A549 (cell line): ENCODE data around the gene PPP6R3. TPM values are rescaled to one million over a fixed set of nuclear protein-coding genes. Genes with fewer than 3 reads are reported as not detected.

Experiments used
- ATAC-seq, 2 experiments: fragments of 200-7000 bp in 1 of 2; fragments of >200 bp in 1 of 2; cut with Nextera tagmentation in 1 of 2; cut with Tn5 transposase in 1 of 2; 3 replicates each; pipeline versions ENCODE4 v1.8.0 to v1.9.1; 2018 to 2020; ENCODE audit warnings: mild to moderate bottlenecking in 1 of 2, moderate library complexity in 1 of 2
- CTCF ChIA-PET: fragments of 300-600 bp; sonication (Branson Sonifier 250); formaldehyde crosslinking; extraction: SDS; loops from one replicate; lab custom pipeline; 2021; ENCODE audit warnings: antibody characterized with exemption, inconsistent platforms; lab: Yijun Ruan, JAX
- POLR2A ChIA-PET: fragments of 350-600 bp; formaldehyde crosslinking; extraction: SDS; loops from one replicate; lab custom pipeline; 2021; ENCODE audit warnings: antibody characterized with exemption, inconsistent platforms; lab: Yijun Ruan, JAX
- DNase-seq, 2 experiments: peaks; one replicate each; pipeline versions ENCODE4 v3.0.0 to v3.0.0-alpha.2; 2011 to 2016; ENCODE audit warnings: low read depth in 1 of 2, low spot score in 1 of 2
- FAIRE-seq: peaks from 2 replicates; lab custom pipeline; 2011; peaks lifted over from hg19 to GRCh38; lab: Jason Lieb, UNC
- H3K27ac ChIP-seq, 2 experiments: fragments of >200 bp; sonication (Bioruptor Twin); formaldehyde crosslinking; 3 replicates each; pipeline ENCODE4 v1.5.1; 2016 to 2017
- H3K4me1 ChIP-seq: fragments of >200 bp; sonication (Bioruptor Twin); formaldehyde crosslinking; 3 replicates; pipeline ENCODE4 v1.6.1; 2016
- H3K4me2 ChIP-seq: fragments of >200 bp; sonication (Bioruptor Twin); formaldehyde crosslinking; 3 replicates; pipeline ENCODE4 v1.6.1; 2016
- H3K4me3 ChIP-seq: fragments of >200 bp; sonication (Bioruptor Twin); formaldehyde crosslinking; 3 replicates; pipeline ENCODE4 v1.5.1; 2016
- H3K9me3 ChIP-seq: fragments of >200 bp; sonication (Bioruptor Twin); formaldehyde crosslinking; 3 replicates; pipeline ENCODE4 v1.6.1; 2016
- CBX2 ChIP-seq: fragments of 200-600 bp; sonication (generic); IDR thresholded peaks from 2 replicates; pipeline ENCODE4 v1.6.1; 2016; ENCODE audit warnings: low read depth, mild to moderate bottlenecking, borderline replicate concordance
- CBX8 ChIP-seq: fragments of 200-600 bp; sonication (generic); IDR thresholded peaks from 2 replicates; pipeline ENCODE4 v1.6.1; 2016
- EHMT2 ChIP-seq: fragments of 200-600 bp; sonication (generic); IDR thresholded peaks from 2 replicates; pipeline ENCODE4 v1.6.1; 2016; ENCODE audit warnings: antibody characterized with exemption, low read depth, mild to moderate bottlenecking, moderate library complexity
- ESRRA ChIP-seq: fragments of 150-350 bp; IDR thresholded peaks from 2 replicates; pipeline ENCODE4 v1.6.1; 2014; ENCODE audit warnings: mild to moderate bottlenecking, low read length, borderline replicate concordance
- FOSL2 ChIP-seq, 2 experiments: fragments of 450-650 bp in 1 of 2; fragments of >200 bp in 1 of 2; sonication (Bioruptor Twin) in 1 of 2; formaldehyde crosslinking; IDR thresholded peaks; 2 replicates each; pipeline versions ENCODE4 v1.5.0 to v1.6.1; 2016 to 2020; ENCODE audit warnings: mild to moderate bottlenecking in 1 of 2, moderate library complexity in 1 of 2
- HMGXB4 ChIP-seq: fragments of 250-450 bp; sonication (Bioruptor Pico); IDR thresholded peaks from 2 replicates; pipeline ENCODE4 v1.5.0; 2021; ENCODE audit warnings: mild to moderate bottlenecking, moderate library complexity, borderline replicate concordance
- MAFK ChIP-seq: fragments of 450-650 bp; IDR thresholded peaks from 2 replicates; pipeline ENCODE4 v1.6.1; 2014; ENCODE audit not compliant: partially characterized antibody
- MAZ ChIP-seq: fragments of 150-350 bp; IDR thresholded peaks from 2 replicates; pipeline ENCODE4 v1.6.1; 2014; ENCODE audit warnings: antibody characterized with exemption, low read depth, low read length, borderline replicate concordance
- NR3C1 ChIP-seq: fragments of >200 bp; sonication (Bioruptor Twin); formaldehyde crosslinking; IDR thresholded peaks from 3 replicates; pipeline ENCODE4 v1.6.1; 2017
- RAD21 ChIP-seq, 2 experiments: fragments of >200 bp in 1 of 2; sonication (Bioruptor Twin) in 1 of 2; formaldehyde crosslinking in 1 of 2; IDR thresholded peaks in 1 of 2; conservative IDR thresholded peaks in 1 of 2; 2 replicates in 1 of 2; 3 replicates in 1 of 2; pipeline ENCODE4 v1.6.1; 2012 to 2018; ENCODE audit warnings: inconsistent platforms in 1 of 2
- WGBS: methylation state at CpG from one replicate; pipeline ENCODE4 v1.1.6; 2017; ENCODE audit errors: missing lambda C conversion rate; 5-methylcytosine and 5-hydroxymethylcytosine counted together
- polyA plus RNA-seq, 4 experiments: library from polyadenylated mRNA; depleted of rRNA in 3 of 4; stranded (reverse); fragments of >200 nt; fragmentation: RNase III in 1 of 4; extraction: RNeasy Plus Mini Kit Qiagen cat#74134 plus additional on column Dnase treatment in 1 of 4; gene quantifications; 2 replicates in 3 of 4; 3 replicates in 1 of 4; pipeline ENCODE4 v1.2.3, GENCODE V29; 2011 to 2017
- TF ChIP-seq, protein P1 (sequence below): fragments of >200 bp; sonication (Bioruptor Twin); formaldehyde crosslinking; IDR thresholded peaks from 3 replicates; pipeline ENCODE4 v1.5.1; 2016

The PPP6R3 gene
- polyA plus RNA-seq, 2 of the 4 experiments (the other 2 are of a cell fraction) = 69.7 to 114 TPM

GRCh38 chr11:68583041-68583446 is 122.5 kb downstream of the PPP6R3 start:
- Histone ChIP-seq H3K27ac (no peak overlapping the region), H3K4me1 (peaks cover 27% of the 10 kb centered on the region), H3K4me2 (peak overlapping the region; percentile 55; the same call in 2 of the 3 replicates), H3K9me3 (no peaks in the 10 kb centered on the region), H3K4me3 (no peak overlapping the region)
- 47% methylated on average over 2 of the region's 2 CpGs for WGBS
- FAIRE-seq (no peak), ATAC-seq (no peak), DNase-seq (no peak)
- ChIA-PET POLR2A (no interaction called here), CTCF (interaction anchor here (0.8 to 2.4 kb wide), 4 partner anchors 8 to 118 kb away, joined by 3 to 18 read pairs (median 4); no protein-coding TSS in a partner anchor)
- no peak for TF ChIP-seq MAZ
- TF ChIP-seq FOSL2 (IDR thresholded peaks at IDR 0.05) = no peak
- TF ChIP-seq FOSL2 (CRISPR knock-in tag; IDR thresholded peaks at IDR 0.05) = peak; percentile 27; the same call in 1 of the 2 replicates
- TF ChIP-seq CBX8 = no peak

DNA sequence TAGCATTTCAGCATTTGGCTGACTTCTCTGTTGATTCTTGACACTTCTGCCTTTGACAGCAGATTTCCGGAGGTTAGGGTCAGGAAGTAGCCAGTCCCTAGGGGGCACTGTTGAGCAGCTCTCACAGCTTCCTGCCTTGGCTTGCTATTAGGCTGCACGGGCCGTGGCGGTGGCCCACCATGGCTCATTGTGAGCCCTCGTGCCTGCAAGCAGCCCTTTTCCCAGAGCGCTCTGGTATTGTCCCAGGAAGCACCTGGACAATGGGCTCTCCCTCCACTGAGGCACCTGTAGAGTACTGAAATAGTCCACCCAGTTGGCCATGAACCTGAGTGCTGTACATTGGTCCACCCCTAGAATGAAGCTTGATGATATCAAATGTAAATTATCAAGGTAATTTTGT is 123.5 kb downstream of the PPP6R3 start:
- Histone ChIP-seq H3K4me1 (peaks cover 27% of the 10 kb centered on the region), H3K4me3 (no peak overlapping the region), H3K9me3 (no peaks in the 10 kb centered on the region), H3K27ac (no peak overlapping the region)
- FAIRE-seq (no peak), DNase-seq (peak; percentile 30 to 54), ATAC-seq (peak in 1 of 2 experiments; percentile 78; a peak in 3 of 6 replicates)
- ChIA-PET CTCF (interaction anchor here (0.6 to 2.8 kb wide), 12 partner anchors 8 to 681 kb away, joined by 3 to 18 read pairs (median 4); no protein-coding TSS in a partner anchor), POLR2A (no interaction called here)
- 86% methylated on average over 6 of the region's 6 CpGs for WGBS
- peak in 1 of 2 experiments; percentile 24; a peak in 2 of 5 replicates for TF ChIP-seq RAD21 (conservative IDR thresholded peaks at IDR 0.05 in 1 of 2, IDR thresholded peaks at IDR 0.05 in 1 of 2)
- TF ChIP-seq EHMT2 = no peak
- no peak for TF ChIP-seq CBX2
- TF ChIP-seq, protein P1, sequence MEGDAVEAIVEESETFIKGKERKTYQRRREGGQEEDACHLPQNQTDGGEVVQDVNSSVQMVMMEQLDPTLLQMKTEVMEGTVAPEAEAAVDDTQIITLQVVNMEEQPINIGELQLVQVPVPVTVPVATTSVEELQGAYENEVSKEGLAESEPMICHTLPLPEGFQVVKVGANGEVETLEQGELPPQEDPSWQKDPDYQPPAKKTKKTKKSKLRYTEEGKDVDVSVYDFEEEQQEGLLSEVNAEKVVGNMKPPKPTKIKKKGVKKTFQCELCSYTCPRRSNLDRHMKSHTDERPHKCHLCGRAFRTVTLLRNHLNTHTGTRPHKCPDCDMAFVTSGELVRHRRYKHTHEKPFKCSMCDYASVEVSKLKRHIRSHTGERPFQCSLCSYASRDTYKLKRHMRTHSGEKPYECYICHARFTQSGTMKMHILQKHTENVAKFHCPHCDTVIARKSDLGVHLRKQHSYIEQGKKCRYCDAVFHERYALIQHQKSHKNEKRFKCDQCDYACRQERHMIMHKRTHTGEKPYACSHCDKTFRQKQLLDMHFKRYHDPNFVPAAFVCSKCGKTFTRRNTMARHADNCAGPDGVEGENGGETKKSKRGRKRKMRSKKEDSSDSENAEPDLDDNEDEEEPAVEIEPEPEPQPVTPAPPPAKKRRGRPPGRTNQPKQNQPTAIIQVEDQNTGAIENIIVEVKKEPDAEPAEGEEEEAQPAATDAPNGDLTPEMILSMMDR = peak; percentile 62
- TF ChIP-seq, all 56 proteins: peak for 2
- H3K4me2 ChIP-seq = no peak overlapping the region

DNA sequence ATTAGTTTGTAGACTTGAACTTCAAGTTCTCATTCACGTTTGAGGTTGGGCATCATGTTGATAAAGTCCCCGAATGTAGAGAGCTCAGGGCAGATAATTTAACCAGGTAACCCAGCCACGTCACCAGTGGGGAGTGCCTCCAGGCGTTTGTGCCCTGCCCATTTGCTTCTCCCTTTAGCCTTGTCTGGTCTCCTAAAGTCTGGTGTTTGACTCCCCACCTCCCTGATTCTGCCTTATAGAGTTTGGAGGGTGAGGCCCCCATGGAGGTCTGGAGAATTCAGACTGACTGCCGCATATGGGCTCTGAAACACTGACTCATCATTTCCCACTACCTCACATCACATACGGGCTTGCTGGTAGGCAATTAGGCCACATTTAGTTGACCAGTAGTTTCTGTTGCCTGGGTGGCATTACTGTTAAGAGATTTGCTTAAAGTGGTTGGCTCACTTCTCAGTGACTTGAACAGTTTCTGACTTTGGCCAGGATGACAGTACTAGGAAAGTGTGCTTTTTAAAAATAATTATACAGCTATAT is 124.5 kb downstream of the PPP6R3 start:
- no peak for FAIRE-seq
- Histone ChIP-seq H3K9me3 (no peaks in the 10 kb centered on the region), H3K27ac (no peak overlapping the region), H3K4me3 (no peak overlapping the region), H3K4me1 (peaks cover 27% of the 10 kb centered on the region), H3K4me2 (no peak overlapping the region)
- CTCF ChIA-PET = interaction anchor here (0.9 to 2.8 kb wide), 6 partner anchors 10 to 25 kb away, joined by 3 to 18 read pairs (median 6); no protein-coding TSS in a partner anchor
- no peak for DNase-seq
- TF ChIP-seq HMGXB4 (CRISPR knock-in tag) (no peak), ESRRA (no peak), MAFK (peak; percentile 64)
- WGBS = 78% methylated on average over 6 of the region's 6 CpGs
- no peak for ATAC-seq
- POLR2A ChIA-PET = no interaction called here

DNA sequence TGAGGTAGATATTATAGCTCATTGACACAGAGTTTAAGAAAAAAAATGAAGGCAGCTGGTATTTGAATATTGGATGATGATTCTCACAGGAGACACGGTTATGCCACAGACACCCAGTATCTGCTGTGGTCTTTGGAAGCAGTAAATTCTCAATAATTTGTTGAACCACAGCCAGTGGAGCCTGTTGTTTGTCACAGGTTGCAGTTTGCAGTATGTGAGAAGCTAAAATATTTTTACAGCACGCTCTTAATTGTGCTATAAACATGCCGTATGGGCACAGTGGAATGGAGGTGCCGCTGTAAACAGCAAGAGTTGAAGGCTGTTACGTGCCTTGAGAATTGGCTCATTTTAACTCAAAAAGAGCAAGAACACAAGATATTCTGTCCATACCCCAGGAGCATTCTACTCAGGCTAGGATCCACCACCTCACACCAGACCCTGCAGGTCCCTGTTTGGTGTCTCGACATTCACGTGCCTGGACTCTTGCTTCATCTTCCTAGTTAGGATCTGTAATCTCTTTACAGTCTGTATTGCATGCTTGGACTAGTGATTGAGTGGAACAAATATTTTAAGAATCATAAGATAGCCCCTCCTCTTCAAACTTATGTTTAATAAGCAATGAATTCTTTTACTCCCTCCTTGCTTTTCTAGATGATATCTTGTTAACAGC is 129.1 kb downstream of the PPP6R3 start:
- 93% methylated on average over 7 of the region's 7 CpGs for WGBS
- no peak overlapping the region for H3K27ac ChIP-seq
- no peak for DNase-seq
- TF ChIP-seq NR3C1 = no peak
- no peaks in the 10 kb centered on the region for H3K4me1 ChIP-seq
- no peak overlapping the region for H3K4me2 ChIP-seq
- ChIA-PET POLR2A (no interaction called here), CTCF (interaction anchor here (1.4 kb wide), 1 partner anchor 209 kb away, joined by 3 read pairs; no protein-coding TSS in a partner anchor)
- no peak overlapping the region for H3K4me3 ChIP-seq
- FAIRE-seq = no peak
- no peaks in the 10 kb centered on the region for H3K9me3 ChIP-seq
- ATAC-seq = no peak
